Stimulated activated naive CD4-positive, alpha-beta T cell (primary cell): ENCODE data around the gene GBX1.

Source experiments
- DNase-seq, 6 experiments: peaks; one replicate each; lab custom pipeline; 2025; lab: John Stamatoyannopoulos, UW

The GBX1 gene

GRCh38 chr7:151114151-151115090, 53.1 kb downstream of the GBX1 start:
- no peak for DNase-seq

DNA sequence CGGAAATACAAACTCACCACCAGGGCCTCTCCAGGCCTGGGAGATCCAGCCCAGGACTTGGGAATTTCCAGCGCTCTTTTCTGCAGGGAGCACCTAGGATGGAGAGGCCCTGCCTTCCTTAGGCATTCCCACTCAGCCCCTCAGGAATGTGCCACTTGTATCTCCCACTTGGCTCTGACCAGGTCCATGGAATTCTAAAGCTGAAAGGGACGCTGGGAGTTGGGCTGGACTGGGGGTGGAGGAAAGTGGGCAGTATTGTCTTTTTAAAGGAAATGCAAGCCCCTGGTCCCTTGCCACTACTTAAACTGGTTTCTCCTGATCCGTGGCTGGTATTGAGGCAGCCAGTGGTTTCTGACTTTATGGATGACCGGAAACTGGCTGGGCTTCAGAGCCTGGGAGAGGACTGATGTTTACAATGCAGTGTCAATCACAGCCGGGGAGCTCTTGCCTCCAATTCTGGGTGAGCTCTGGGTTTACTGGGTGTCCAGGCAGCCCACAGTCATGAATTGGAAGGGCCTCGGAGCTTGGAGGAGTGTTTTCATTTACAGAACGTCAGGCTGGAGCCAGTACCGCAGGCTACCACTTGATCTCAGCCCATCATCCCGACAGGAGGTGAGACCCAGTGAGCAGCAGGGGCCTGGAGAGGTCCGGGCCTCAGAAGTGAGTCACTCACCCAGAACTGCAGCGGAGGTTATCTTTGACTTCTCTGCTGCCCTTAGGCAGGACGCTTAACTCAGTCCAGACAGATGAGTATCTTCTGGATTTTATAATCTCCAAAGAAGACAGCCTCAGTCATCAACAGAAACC, 53.9 kb downstream of the GBX1 start:
- DNase-seq: no peak

DNA sequence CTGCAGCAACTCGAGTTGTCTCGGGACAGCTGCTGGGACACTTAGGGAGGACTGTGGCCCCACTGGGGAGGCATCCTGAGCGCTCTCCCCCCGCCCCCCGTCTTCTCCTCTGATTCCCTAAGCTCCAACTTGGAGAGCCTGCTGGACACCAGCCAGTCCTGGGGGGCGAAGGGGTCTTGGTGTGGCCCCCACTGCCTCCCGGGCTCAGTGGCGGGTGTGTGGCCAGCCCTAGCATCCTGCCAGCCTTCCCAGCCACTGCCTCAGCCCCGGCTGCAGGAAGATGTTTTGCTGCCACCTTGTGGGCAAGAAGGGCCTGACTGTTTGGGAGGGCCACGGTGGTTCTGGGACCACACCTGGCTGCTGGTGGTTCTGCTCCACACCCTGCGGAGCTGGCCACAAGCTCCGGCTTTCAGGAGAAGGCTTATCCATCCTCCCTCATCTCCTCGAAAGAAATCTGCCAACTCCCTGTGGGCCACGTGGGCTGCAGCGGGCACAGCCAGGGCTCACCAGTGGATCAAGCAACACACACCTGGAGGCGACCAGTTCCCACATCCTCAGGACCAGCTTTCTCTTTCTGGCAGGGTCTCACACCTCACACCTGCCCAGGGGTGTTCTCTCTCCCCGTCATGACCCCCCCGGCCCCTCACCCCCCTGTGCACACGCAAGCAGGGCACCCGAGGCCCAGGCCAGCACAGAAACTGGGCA, 56.4 kb downstream of the GBX1 start:
- peak; percentile 48 to 79 (median 60) for DNase-seq

DNA sequence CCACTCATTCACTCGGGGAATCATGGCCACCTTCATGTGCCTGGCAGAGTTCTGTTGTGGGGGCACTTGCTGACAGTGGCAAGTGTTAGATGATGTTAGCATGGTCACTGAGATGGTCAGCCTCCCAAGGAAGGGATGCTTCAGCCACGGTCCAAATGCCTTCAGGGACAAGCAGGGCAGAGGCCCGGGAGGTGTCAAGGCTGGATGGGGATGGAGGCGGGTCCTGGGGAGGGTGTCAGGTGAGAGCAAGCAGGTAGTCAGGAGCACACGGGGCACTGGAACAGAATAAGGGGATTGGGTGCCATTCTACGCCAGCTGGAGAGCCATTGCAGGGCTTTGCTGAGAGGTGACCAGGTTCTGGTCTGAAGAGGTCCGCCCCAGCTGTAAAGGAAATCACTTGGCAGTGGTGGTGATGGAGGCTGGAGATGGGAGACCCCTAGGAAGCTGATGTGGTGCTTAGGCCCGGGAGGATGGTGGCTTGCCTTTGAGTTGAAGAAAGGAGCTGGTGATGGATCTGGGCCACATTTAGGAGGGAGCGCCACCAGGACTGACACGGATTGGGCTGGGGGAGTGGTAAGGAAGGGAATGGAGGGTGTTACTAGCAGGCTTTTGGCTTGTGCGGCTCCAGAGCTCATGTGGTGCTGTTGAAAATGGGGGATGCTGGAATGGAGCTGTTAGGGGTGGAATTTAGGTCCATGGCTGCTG, 57.1 kb downstream of the GBX1 start:
- no peak for DNase-seq

DNA sequence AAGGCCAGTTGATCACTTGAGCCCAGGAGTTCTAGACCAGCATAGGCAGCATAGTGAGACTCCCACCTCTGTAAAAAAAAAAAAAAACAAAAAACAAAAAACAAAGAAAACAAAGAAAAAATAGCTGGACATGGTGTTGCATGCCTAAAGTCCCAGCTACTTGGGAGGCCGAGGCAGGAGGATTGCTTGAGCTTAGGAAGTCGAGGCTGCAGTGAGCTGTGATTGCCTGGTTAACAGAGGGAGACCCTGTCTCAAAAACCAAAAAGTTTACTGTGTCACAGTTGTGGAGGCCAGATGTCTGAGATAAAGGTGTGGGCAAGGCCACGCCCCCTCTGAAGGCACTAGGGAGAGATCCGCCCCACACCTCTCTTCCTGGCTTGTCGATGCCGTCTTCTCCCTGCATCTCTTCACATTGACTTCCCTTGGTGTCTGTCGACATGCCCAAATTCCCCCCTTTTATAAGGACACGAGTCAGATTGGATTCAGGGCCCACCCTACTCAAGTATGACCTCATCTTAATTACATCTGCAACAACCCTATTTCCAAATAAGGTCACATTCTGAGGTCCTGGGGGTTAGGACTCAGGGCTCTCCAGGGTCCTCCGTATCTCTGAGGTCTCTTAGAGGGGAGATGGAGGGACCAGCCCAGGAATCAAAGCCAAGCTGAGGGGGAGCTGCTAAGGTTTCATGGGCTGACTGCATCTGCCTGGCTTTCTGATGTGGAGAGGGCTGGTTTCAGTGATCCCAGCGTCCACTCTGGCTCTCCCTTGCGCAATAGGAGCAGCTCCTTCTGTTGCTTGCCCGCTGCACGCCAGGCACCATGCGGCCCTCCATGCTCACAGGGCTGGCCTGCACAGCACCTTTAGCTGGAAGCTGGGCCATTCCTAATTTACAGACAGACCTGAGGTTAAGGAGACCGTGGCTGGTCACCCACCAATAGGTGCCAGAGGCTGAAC, 58.1 kb downstream of the GBX1 start:
- no peak for DNase-seq

DNA sequence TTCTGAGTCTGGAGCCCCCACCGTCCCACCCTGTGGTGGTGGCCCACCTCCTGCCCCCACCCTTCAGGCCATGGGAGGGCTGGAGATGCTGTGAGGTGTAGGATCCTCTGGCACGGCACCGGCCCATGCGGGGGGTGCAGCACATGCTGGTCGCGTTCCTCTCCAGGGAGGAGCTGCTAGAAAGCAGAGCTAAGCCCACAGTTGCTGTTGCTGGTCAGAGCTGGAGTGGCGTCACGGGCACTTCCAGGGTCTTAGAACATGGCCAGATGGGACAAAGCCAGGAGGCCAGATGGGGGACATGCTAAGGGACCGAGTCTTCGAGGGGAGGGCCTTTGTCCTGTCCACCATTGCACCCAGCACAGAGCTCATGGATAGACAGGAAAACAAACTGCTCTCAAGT, 59.6 kb downstream of the GBX1 start:
- no peak for DNase-seq

DNA sequence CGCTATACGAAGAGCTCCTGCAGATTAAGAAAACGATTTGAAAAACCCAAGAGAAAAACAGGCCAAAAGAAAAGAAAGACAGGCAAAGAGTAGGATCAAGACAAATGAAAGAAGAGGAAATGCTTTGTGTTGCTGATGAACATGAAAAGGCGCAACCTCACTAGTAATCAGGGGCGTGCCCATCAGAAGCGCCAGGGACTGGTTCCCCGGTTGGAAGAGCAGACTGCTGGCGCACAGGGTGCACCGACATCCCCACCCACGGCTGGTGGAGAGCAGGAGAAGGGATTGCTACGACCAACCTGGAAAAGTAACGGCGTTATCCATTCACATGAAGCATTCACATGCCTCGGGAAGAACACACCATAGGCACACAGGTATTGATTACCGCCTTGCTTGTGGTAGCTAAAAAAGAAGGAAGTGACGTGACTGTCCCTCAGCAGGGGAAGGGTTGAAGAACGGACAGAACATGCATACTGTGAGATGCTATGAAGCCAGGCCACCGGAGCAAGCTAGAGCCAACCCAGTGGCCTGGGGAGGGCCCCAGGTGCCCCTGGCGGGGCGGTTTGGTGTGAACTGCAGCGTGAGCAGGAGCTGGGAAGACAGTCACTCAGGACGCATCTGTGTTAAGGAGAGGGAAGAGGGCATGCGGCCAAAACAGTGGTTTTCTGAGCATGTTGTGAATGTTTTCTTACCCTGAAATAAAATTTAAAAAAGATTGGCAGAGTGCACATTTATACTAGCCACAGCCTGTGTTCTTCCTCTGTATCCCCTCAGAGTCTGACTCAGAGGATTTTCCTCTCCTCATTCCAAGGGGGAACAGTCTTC, 62.9 kb downstream of the GBX1 start:
- DNase-seq: no peak

GRCh38 chr7:151103973-151104372, 63.5 kb downstream of the GBX1 start:
- DNase-seq: no peak

GRCh38 chr7:151102991-151103390, 64.5 kb downstream of the GBX1 start:
- DNase-seq: no peak

- no peak for DNase-seq
Observed at GRCh38 chr7:151101621-151102396, 65.7 kb downstream of the GBX1 start.

GRCh38 chr7:151100921-151101320, 66.6 kb downstream of the GBX1 start:
- DNase-seq: no peak

GRCh38 chr7:151099486-151100211, 67.8 kb downstream of the GBX1 start:
- DNase-seq: no peak
